DOHH2 (cell line): ENCODE measurements around the gene TBC1D20.

Experiments
- H3F3A ChIP-seq: fragments of 200-600 bp; sonication (generic), shearing (Covaris generic); 2 replicates; pipeline ENCODE4 v1.6.0; 2016; ENCODE audit warnings: antibody characterized with exemption, mild to moderate bottlenecking; ENCODE audit not compliant: control insufficient read depth, insufficient read depth
- H3K27ac ChIP-seq: fragments of 200-600 bp; sonication (generic); 2 replicates; pipeline ENCODE4 v1.5.1; 2014; ENCODE audit warnings: low read depth, mild to moderate bottlenecking, low read length, moderate library complexity
- H3K27me3 ChIP-seq: fragments of 200-600 bp; sonication (generic); 2 replicates; pipeline ENCODE4 v1.6.1; 2014; ENCODE audit warnings: mild to moderate bottlenecking, low read length, mixed read lengths; ENCODE audit not compliant: control insufficient read depth
- H3K36me3 ChIP-seq: fragments of 200-600 bp; sonication (generic); 2 replicates; pipeline ENCODE4 v1.6.1; 2014; ENCODE audit warnings: mild to moderate bottlenecking, low read length, moderate library complexity, mixed read lengths; ENCODE audit not compliant: control insufficient read depth
- H3K4me1 ChIP-seq: fragments of 200-600 bp; sonication (generic); 2 replicates; pipeline ENCODE4 v1.6.1; 2014; ENCODE audit warnings: mild to moderate bottlenecking, low read length, mixed read lengths; ENCODE audit not compliant: control insufficient read depth
- H3K4me2 ChIP-seq: fragments of 200-600 bp; sonication (generic); 2 replicates; pipeline ENCODE4 v1.6.0; 2014; ENCODE audit warnings: mild to moderate bottlenecking, low read length, moderate library complexity
- H3K4me3 ChIP-seq: fragments of 200-600 bp; sonication (generic); 2 replicates; pipeline ENCODE4 v1.5.1; 2014; ENCODE audit warnings: mild to moderate bottlenecking, low read length, mixed read lengths
- H3K79me2 ChIP-seq: fragments of 200-600 bp; sonication (generic); 2 replicates; pipeline ENCODE4 v1.6.1; 2014; ENCODE audit warnings: mild to moderate bottlenecking, low read length, mixed read lengths; ENCODE audit not compliant: control insufficient read depth
- H3K9me2 ChIP-seq: fragments of 200-600 bp; sonication (generic); replicated peaks from 2 replicates; pipeline ENCODE4 v1.6.1; 2014; ENCODE audit warnings: mild to moderate bottlenecking, low read length, mixed read lengths; ENCODE audit not compliant: control insufficient read depth
- H3K9me3 ChIP-seq: fragments of 200-600 bp; sonication (generic); 2 replicates; pipeline ENCODE4 v1.6.1; 2014; ENCODE audit warnings: antibody characterized with exemption, low read length, mixed read lengths; ENCODE audit not compliant: control insufficient read depth, insufficient read depth
- H4K20me1 ChIP-seq: fragments of 200-600 bp; sonication (generic); 2 replicates; pipeline ENCODE4 v1.6.0; 2014; ENCODE audit warnings: low read depth, mild to moderate bottlenecking, antibody characterized with exemption, low read length, moderate library complexity; ENCODE audit not compliant: control insufficient read depth, insufficient read depth
- EZH2phosphoT487 ChIP-seq: fragments of 200-600 bp; sonication (generic); IDR thresholded peaks from 2 replicates; pipeline ENCODE4 v1.6.1; 2017; ENCODE audit warnings: borderline replicate concordance, mild to moderate bottlenecking, antibody characterized with exemption, low read length, moderate library complexity, mixed read lengths
- TF ChIP-seq, protein P1 (sequence below): fragments of 200-600 bp; sonication (generic); IDR thresholded peaks from one replicate; pipeline ENCODE4 v1.5.1; 2014; ENCODE audit warnings: antibody characterized with exemption, mild to moderate bottlenecking, low read depth, low read length; ENCODE audit not compliant: poor library complexity, severe bottlenecking

Gene TBC1D20

DNA sequence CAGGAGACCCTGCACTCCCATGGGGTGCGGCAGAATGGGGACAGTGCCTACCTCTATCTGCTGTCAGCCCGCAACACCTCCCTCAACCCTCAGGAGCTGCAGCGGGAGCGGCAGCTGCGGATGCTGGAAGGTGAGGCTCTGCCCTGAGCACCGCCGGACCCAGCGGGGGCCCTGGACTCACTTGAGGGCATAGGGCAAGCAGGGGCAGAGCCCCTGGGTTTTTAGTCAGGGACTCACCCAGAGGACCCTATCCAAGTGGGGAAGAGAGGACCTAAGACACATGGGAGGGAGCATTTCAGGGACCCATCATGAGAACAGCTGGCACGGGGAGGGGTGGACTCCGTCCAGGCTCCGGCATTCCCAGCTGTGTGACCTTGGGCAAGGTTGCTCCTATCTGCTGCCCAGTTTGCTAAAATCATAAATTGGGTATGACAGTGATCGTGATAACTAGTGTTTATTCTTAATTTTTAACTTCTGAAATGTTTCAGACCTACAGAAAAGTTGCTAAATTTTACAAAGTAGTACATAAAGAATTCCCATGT is 44.5 kb downstream of the TBC1D20 start:
- TF ChIP-seq, protein P1, sequence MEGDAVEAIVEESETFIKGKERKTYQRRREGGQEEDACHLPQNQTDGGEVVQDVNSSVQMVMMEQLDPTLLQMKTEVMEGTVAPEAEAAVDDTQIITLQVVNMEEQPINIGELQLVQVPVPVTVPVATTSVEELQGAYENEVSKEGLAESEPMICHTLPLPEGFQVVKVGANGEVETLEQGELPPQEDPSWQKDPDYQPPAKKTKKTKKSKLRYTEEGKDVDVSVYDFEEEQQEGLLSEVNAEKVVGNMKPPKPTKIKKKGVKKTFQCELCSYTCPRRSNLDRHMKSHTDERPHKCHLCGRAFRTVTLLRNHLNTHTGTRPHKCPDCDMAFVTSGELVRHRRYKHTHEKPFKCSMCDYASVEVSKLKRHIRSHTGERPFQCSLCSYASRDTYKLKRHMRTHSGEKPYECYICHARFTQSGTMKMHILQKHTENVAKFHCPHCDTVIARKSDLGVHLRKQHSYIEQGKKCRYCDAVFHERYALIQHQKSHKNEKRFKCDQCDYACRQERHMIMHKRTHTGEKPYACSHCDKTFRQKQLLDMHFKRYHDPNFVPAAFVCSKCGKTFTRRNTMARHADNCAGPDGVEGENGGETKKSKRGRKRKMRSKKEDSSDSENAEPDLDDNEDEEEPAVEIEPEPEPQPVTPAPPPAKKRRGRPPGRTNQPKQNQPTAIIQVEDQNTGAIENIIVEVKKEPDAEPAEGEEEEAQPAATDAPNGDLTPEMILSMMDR, result no peak
- no peak for TF ChIP-seq EZH2phosphoT487

DNA sequence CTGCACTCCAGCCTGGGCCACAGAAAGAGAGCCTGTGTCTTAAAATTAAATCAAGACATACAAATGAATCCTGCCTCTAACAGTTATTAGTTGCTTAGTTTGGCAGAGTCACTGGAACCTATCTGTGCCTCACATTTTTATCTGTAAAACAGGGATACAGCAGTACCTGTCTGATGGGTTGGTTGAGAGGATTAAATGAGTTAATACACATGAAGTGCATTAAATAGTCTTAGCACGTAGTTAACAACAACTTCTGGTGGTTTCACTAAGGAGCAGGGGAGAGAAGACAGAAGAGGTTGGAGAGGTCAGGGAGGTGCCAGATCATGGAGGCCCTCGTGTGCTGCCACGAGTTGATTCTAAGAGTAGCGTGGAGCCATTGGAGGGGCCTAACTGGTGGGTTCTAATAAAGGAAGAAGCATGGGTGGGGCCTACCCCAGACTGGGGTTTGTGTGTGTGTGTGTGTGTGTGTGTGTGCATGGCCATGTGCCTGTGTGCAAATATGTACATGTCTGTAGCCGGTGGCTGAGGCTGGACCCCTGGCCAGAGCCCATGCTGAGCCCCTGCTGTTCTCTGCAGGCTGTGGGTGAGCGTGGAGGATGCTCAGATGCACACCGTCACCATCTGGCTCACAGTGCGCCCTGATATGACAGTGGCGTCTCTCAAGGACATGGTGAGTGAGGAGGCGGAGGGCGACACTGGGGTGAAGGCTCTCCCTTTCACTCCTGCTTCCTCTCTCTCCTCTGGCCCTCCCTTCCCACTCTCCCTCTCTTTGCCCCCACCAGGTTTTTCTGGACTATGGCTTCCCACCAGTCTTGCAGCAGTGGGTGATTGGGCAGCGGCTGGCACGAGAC is 45.2 kb downstream of the TBC1D20 start:
- Histone ChIP-seq H3K9me2 (no peaks in the 10 kb centered on the region), H3K4me2 (no peak overlapping the region), H3K36me3 (0 out of 2 replicates have a peak, but pooled peaks cover 4% of the 10 kb centered on the region), H3K4me1 (peaks cover 11% of the 10 kb centered on the region), H3K79me2 (no peaks in the 10 kb centered on the region), H3K27ac (no peak overlapping the region), H4K20me1 (no peaks in the 10 kb centered on the region), H3K9me3 (no peaks in the 10 kb centered on the region), H3K27me3 (no peaks in the 10 kb centered on the region), H3F3A (no peaks in the 10 kb centered on the region), H3K4me3 (no peak overlapping the region)
- TF ChIP-seq, protein P1, result no peak
- TF ChIP-seq EZH2phosphoT487, result no peak

More for the DNA sequence above, 44.5 kb downstream of the TBC1D20 start:
- H3K9me2 ChIP-seq, result no peaks in the 10 kb centered on the region
- H3F3A ChIP-seq, result no peaks in the 10 kb centered on the region
- peaks cover 11% of the 10 kb centered on the region for H3K4me1 ChIP-seq
- 0 out of 2 replicates have a peak, but pooled peaks cover 4% of the 10 kb centered on the region for H3K36me3 ChIP-seq
- no peak overlapping the region for H3K27ac ChIP-seq
- H3K27me3 ChIP-seq, result no peaks in the 10 kb centered on the region
- no peaks in the 10 kb centered on the region for H4K20me1 ChIP-seq
- no peak overlapping the region for H3K4me3 ChIP-seq
- no peaks in the 10 kb centered on the region for H3K79me2 ChIP-seq
- H3K4me2 ChIP-seq, result no peak overlapping the region
- H3K9me3 ChIP-seq, result no peaks in the 10 kb centered on the region

DNA sequence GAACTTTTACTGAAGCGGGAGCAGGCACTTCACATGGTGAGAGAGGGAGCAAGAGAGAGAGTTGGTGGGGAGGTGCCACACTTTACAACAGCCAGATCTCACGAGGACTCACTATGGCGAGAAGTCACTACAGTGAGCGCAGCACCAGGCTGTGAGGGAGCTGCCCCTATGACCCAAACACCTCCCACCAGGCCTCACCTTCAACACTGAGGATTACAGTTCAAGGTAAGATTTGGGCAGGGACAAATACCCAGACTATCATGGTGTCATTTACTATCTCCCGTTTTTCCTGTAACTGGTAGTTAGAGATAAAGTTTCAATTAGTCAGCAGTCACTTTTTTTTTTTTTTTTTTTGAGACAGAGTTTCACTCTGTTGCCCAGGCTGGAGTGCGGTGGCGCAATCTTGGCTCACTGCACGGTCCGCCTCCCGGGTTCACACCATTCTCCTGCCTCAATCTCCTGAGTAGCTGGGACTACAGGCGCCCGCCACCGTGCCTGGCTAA is 46.5 kb downstream of the TBC1D20 start:
- H3F3A ChIP-seq, result no peaks in the 10 kb centered on the region
- no peak overlapping the region for H3K4me2 ChIP-seq
- H4K20me1 ChIP-seq, result no peaks in the 10 kb centered on the region
- H3K27ac ChIP-seq, result no peak overlapping the region
- no peak for TF ChIP-seq EZH2phosphoT487
- TF ChIP-seq, protein P1, result no peak
- peaks cover 9% of the 10 kb centered on the region for H3K36me3 ChIP-seq
- no peaks in the 10 kb centered on the region for H3K27me3 ChIP-seq
- no peaks in the 10 kb centered on the region for H3K79me2 ChIP-seq
- no peaks in the 10 kb centered on the region for H3K9me2 ChIP-seq
- H3K9me3 ChIP-seq, result no peaks in the 10 kb centered on the region
- H3K4me1 ChIP-seq, result peaks cover 11% of the 10 kb centered on the region
- no peak overlapping the region for H3K4me3 ChIP-seq
